Measurements from ENCODE around the gene RTRAF.

- TF ChIP-seq VEZF1 (CRISPR knock-in tag; IDR thresholded peaks at IDR 0.05) (no peak), ATF1 (CRISPR knock-in tag; IDR thresholded peaks at IDR 0.05) (no peak), ATF1 (tag; IDR thresholded peaks at IDR 0.05) (no peak), ZNF655 (CRISPR knock-in tag; IDR thresholded peaks at IDR 0.05) (no peak), SNAPC5 (CRISPR knock-in tag; IDR thresholded peaks at IDR 0.05) (no peak), RB1 (IDR thresholded peaks at IDR 0.05; ENCODE audit: low read depth) (no peak)
Measured at GRCh38 chr14:52005625-52006024, 16.3 kb downstream of the RTRAF start.

Measured in K562 (cell line).